ENCODE results near the gene IRX4.

IRX4 gene

GRCh38 chr5:1842004-1842819, 40.5 kb downstream of the IRX4 start:
- H3K4me3 Mint-ChIP-seq, result no peak overlapping the region
- no peaks in the 10 kb centered on the region for H3K9me3 Mint-ChIP-seq
- no peak for DNase-seq (ENCODE audit: low spot score)
- no peaks in the 10 kb centered on the region for H3K36me3 Mint-ChIP-seq (ENCODE audit: low read depth)
- no peaks in the 10 kb centered on the region for H3K4me1 Mint-ChIP-seq (ENCODE audit: low read depth)
- peaks cover 4% of the 10 kb centered on the region for H3K27me3 Mint-ChIP-seq (ENCODE audit: low read depth)
- H3K27ac Mint-ChIP-seq, result no peak overlapping the region

GRCh38 chr5:1840741-1841521, 41.8 kb downstream of the IRX4 start:
- H3K36me3 Mint-ChIP-seq (ENCODE audit: low read depth), result no peaks in the 10 kb centered on the region
- no peak overlapping the region for H3K4me3 Mint-ChIP-seq
- DNase-seq (ENCODE audit: low spot score), result no peak
- no peaks in the 10 kb centered on the region for H3K4me1 Mint-ChIP-seq (ENCODE audit: low read depth)
- peaks cover 4% of the 10 kb centered on the region for H3K27me3 Mint-ChIP-seq (ENCODE audit: low read depth)
- no peak overlapping the region for H3K27ac Mint-ChIP-seq
- no peaks in the 10 kb centered on the region for H3K9me3 Mint-ChIP-seq

GRCh38 chr5:1840071-1840547, 42.6 kb downstream of the IRX4 start:
- no peak overlapping the region for H3K27ac Mint-ChIP-seq
- no peak for DNase-seq (ENCODE audit: low spot score)
- H3K27me3 Mint-ChIP-seq (ENCODE audit: low read depth), result peaks cover 4% of the 10 kb centered on the region
- no peaks in the 10 kb centered on the region for H3K4me1 Mint-ChIP-seq (ENCODE audit: low read depth)
- no peak overlapping the region for H3K4me3 Mint-ChIP-seq
- H3K9me3 Mint-ChIP-seq, result no peaks in the 10 kb centered on the region
- H3K36me3 Mint-ChIP-seq (ENCODE audit: low read depth), result no peaks in the 10 kb centered on the region

DNA sequence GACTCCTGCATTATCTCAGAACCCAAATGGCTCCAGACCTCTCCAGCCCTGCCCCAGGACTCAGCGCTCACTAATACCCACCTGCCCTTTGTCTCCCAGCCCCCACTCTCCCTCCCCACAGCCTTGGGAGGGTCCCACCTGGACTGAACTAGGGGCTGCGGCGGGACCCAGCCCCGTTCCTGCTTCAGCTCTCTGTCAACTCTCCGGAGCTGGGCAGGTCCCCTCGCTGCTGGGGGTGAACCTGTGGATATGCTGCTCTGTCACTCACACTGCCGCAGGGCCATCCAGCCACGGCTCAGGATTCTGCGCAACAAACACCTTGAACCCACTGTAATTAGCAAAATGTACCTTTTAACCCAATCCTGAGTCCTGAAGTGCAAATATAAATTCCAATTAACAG, 44.7 kb downstream of the IRX4 start:
- DNase-seq (ENCODE audit: low spot score), result no peak
- Mint-ChIP-seq H3K4me3 (no peak overlapping the region), H3K27ac (no peak overlapping the region), H3K4me1 (ENCODE audit: low read depth) (no peaks in the 10 kb centered on the region), H3K27me3 (ENCODE audit: low read depth) (peaks cover 9% of the 10 kb centered on the region), H3K9me3 (no peaks in the 10 kb centered on the region), H3K36me3 (ENCODE audit: low read depth) (no peaks in the 10 kb centered on the region)

GRCh38 chr5:1836891-1837880, 45.5 kb downstream of the IRX4 start:
- H3K4me1 Mint-ChIP-seq (ENCODE audit: low read depth), result no peaks in the 10 kb centered on the region
- DNase-seq (ENCODE audit: low spot score), result no peak

DNA sequence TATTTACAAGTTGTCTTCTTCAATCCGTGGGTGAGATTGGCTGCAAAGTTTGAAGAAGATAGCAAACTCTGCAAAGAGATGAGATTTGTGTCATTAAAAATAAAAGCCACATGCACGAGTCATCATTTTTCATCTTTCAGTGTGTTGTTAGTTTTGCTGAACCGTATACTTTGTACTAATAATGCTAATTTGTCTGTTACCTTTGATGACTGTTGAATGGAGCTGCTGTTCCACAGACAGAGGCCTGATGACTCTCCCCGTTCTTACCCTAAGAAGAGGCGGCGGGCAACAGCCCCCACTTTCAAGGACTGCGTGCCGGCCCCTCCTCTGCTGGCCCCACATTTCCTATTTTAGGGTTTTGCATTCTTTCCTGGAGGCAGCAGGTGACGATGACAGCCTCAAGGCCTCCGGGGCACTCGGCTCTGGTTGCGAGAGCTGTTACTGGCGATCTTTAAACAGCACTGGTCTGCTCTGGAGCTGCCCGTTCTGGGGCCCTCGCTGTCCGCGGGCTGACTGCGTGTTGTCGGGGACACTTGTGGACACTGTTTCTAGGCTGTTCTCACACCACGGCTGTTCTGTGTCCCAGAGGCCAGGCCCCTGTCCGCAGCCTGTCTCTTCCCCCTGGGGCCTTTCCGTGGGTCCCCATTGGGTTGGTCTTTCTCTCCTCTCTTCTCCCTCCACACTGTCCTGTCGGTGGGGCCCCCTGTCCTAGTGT, 46.4 kb downstream of the IRX4 start:
- no peaks in the 10 kb centered on the region for H3K9me3 Mint-ChIP-seq
- H3K4me3 Mint-ChIP-seq, result no peak overlapping the region
- no peak for DNase-seq (ENCODE audit: low spot score)
- H3K27me3 Mint-ChIP-seq (ENCODE audit: low read depth), result peaks cover 6% of the 10 kb centered on the region
- no peaks in the 10 kb centered on the region for H3K4me1 Mint-ChIP-seq (ENCODE audit: low read depth)
- no peaks in the 10 kb centered on the region for H3K36me3 Mint-ChIP-seq (ENCODE audit: low read depth)
- no peak overlapping the region for H3K27ac Mint-ChIP-seq

More at GRCh38 chr5:1836891-1837880, 45.5 kb downstream of the IRX4 start:
- H3K9me3 Mint-ChIP-seq, result no peaks in the 10 kb centered on the region
- H3K27ac Mint-ChIP-seq, result no peak overlapping the region
- H3K36me3 Mint-ChIP-seq (ENCODE audit: low read depth), result no peaks in the 10 kb centered on the region
- H3K4me3 Mint-ChIP-seq, result no peak overlapping the region
- H3K27me3 Mint-ChIP-seq (ENCODE audit: low read depth), result peaks cover 9% of the 10 kb centered on the region

- no peak overlapping the region for H3K4me3 Mint-ChIP-seq
- no peaks in the 10 kb centered on the region for H3K4me1 Mint-ChIP-seq (ENCODE audit: low read depth)
- H3K27ac Mint-ChIP-seq, result no peak overlapping the region
- H3K27me3 Mint-ChIP-seq (ENCODE audit: low read depth), result peaks cover 6% of the 10 kb centered on the region
- H3K9me3 Mint-ChIP-seq, result no peaks in the 10 kb centered on the region
- DNase-seq (ENCODE audit: low spot score), result no peak
- no peaks in the 10 kb centered on the region for H3K36me3 Mint-ChIP-seq (ENCODE audit: low read depth)
Measured at GRCh38 chr5:1835431-1835830, 47.3 kb downstream of the IRX4 start.

GRCh38 chr5:1834721-1835429, 47.9 kb downstream of the IRX4 start:
- no peaks in the 10 kb centered on the region for H3K9me3 Mint-ChIP-seq
- H3K36me3 Mint-ChIP-seq (ENCODE audit: low read depth), result no peaks in the 10 kb centered on the region
- peaks cover 6% of the 10 kb centered on the region for H3K27me3 Mint-ChIP-seq (ENCODE audit: low read depth)
- no peaks in the 10 kb centered on the region for H3K4me1 Mint-ChIP-seq (ENCODE audit: low read depth)
- no peak overlapping the region for H3K4me3 Mint-ChIP-seq
- no peak for DNase-seq (ENCODE audit: low spot score)
- no peak overlapping the region for H3K27ac Mint-ChIP-seq

- Mint-ChIP-seq H3K4me3 (no peak overlapping the region), H3K27ac (no peak overlapping the region), H3K36me3 (ENCODE audit: low read depth) (no peaks in the 10 kb centered on the region), H3K4me1 (ENCODE audit: low read depth) (no peaks in the 10 kb centered on the region), H3K27me3 (ENCODE audit: low read depth) (peaks cover 6% of the 10 kb centered on the region), H3K9me3 (no peaks in the 10 kb centered on the region)
- no peak for DNase-seq (ENCODE audit: low spot score)
Measured at GRCh38 chr5:1834022-1834551, 48.6 kb downstream of the IRX4 start.

- no peaks in the 10 kb centered on the region for H3K9me3 Mint-ChIP-seq
- no peak overlapping the region for H3K27ac Mint-ChIP-seq
- peaks cover 6% of the 10 kb centered on the region for H3K27me3 Mint-ChIP-seq (ENCODE audit: low read depth)
- H3K4me3 Mint-ChIP-seq, result no peak overlapping the region
- DNase-seq (ENCODE audit: low spot score), result no peak
- H3K36me3 Mint-ChIP-seq (ENCODE audit: low read depth), result no peaks in the 10 kb centered on the region
- no peaks in the 10 kb centered on the region for H3K4me1 Mint-ChIP-seq (ENCODE audit: low read depth)
Measured at GRCh38 chr5:1833264-1834021, 49.3 kb downstream of the IRX4 start.

- H3K27me3 Mint-ChIP-seq (ENCODE audit: low read depth), result peaks cover 6% of the 10 kb centered on the region
- H3K27ac Mint-ChIP-seq, result no peak overlapping the region
- no peaks in the 10 kb centered on the region for H3K9me3 Mint-ChIP-seq
- DNase-seq (ENCODE audit: low spot score), result no peak
- H3K4me3 Mint-ChIP-seq, result no peak overlapping the region
- H3K36me3 Mint-ChIP-seq (ENCODE audit: low read depth), result no peaks in the 10 kb centered on the region
- no peaks in the 10 kb centered on the region for H3K4me1 Mint-ChIP-seq (ENCODE audit: low read depth)
Measured at GRCh38 chr5:1832511-1833250, 50.0 kb downstream of the IRX4 start.

Measured in T-helper 2 cell treated with Interferon-gamma antibody and Interleukin-4, amounts not matched to agents 5 μg/mL and 100 μg/mL, for 36 hours (primary cell).